Measurements from ENCODE around the gene ARHGEF4.

The ARHGEF4 gene

DNA sequence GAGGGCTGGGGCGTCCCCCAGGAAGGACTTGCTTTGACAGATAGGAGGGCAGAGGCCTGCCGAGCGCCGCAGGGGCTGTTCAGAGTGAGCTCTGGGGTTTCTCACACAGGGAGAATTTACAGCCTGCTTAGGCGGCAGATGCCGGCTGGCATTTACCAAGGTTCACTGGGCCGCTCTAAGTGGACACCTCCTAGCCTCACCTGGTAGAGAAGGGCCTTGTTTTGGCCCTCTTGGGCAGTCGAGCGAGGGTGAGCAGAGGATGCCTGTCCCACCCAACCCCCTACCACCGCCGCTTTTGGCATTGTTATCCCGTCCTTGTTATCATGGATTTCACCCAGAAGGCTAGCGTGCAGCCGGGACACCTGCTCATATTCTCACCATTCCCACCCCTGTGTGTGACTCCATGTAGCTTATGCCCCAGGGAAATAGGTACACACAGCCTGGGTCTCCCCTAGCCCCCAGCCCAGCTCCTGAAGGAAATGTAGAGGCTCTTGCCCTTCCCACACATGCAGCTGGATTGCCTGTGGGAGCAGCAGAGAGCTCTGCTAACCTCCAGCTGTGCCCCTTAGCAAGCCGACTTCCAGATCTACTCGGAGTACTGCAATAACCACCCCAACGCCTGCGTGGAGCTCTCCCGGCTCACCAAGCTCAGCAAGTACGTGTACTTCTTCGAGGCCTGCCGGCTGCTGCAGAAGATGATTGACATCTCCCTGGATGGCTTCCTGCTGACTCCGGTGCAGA is 204.1 kb downstream of the ARHGEF4 start:
- no peak for DNase-seq

DNA sequence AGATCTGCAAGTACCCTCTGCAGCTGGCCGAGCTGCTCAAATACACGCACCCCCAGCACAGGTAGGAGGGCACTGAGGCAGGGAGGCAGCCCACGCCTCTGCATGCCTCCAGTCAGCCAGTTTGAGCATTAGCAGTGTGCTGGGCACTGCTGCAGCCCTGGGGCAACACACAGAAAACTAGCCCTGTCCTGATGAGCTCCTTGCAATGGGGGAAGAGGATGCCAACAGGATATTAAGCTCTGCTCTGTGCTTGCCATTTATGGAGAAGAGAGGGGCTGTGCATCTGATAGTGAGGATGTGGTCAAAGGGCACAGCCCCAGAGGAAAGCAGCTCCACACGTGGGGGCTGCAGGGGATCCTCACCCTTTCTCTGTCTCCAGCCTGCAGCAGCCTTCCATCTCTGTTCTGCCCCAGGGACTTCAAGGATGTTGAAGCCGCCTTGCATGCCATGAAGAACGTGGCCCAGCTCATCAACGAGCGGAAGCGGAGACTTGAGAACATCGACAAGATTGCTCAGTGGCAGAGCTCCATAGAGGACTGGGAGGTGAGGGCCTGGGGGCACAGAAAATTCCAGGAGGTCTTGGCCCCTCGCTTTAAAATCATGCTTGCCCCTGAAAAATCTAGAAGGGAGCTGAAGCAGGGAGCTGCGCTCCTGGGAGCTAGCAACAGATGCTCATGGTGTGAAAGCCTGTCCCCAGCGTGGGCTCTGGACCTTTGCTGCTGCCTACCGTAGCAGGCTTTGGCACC is 204.9 kb downstream of the ARHGEF4 start:
- no peak for DNase-seq

DNA sequence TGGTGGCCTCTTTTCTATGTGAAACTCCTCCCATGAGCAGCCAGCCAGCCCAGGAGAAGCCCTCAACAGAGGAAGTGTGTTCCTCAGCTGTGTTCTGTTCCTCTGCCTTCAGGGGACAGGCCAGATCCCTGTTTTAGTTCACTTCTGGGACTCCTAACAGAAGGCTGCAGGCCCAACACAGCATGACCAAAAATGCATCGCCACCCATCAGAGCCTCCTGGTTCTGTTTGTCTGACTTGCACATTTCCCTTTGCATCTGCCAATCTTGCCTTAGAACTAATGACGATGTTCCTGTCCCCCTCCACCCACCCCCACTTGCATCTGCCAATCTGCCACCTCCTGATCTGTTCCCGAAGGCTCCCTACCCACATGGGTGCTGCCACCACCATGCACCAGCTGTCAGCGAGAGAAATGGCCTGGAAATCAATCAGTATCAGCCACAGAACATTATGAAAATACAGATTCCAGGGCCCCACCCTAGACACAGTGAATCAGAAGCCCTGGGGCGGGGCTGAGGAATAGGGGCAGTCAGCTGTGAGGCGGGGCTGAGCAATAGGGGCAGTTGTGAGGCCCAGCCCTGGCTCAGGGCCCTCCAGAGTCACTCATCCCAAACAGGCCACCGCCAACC is 205.5 kb downstream of the ARHGEF4 start:
- DNase-seq: no peak

DNA sequence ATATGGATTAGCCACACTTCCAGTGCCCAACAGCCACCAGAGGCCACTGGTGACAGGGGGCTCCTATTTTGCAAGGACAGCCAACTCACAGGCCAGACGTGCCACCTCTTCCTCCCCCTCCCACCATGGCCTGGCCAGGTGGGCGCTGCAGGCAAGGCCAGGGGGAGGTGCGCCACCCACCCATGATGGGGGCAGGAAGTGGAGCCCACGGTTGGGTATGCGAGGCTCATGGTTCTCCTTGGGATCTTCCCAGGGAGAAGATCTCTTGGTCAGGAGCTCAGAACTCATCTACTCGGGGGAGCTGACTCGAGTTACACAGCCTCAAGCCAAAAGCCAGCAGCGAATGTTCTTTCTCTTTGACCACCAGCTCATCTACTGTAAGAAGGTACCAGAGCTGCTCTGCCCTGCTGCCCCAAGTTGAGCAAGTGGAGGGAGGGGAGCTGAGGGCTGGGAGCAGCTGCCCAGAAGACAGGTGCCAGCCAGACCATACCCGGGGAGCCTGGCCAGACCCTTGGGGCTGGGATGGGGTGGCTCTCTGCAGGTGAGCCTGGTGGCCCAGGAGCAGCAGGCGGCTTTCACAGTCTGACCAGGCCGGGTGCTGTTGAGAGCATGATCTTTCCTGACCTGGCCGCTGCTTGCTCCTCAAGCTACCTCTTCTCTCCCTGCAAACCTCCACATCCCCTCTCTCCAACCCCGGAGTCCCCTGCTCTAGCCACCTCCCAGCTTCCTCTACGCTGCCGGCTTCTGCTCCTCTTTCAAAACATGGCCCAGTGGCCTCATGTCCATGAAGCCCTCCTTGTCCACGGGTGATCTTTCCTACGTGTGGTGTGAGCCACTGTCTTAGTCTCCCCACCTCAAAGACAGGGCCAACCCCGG is 206.7 kb downstream of the ARHGEF4 start:
- no peak for DNase-seq

DNA sequence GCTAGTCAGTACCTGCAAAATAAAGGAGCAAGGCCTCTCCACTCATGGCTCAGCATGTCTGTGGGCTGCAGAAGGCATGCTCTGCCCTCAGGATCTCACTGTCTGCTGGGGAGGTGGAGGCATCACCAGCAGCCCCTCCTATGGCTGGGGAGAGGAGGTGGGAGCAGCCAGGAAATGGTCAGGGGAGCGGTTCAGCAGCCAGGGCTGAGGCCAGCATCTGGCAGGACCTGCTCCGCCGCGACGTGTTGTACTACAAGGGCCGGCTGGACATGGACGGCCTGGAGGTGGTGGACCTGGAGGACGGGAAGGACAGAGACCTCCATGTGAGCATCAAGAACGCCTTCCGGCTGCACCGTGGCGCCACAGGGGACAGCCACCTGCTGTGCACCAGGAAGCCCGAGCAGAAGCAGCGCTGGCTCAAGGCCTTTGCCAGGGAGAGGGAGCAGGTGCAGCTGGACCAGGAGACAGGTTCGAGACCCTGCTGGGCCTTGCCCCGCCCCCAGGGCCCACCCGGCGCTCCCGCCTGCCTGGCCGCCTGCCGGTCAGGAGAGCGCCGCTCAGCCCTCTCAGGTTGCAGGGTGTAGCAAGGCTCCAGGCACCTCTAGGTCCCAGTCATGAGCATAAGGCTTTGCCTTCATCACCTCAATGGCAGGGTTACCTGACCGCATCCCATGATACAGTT is 207.5 kb downstream of the ARHGEF4 start:
- no peak for DNase-seq

DNA sequence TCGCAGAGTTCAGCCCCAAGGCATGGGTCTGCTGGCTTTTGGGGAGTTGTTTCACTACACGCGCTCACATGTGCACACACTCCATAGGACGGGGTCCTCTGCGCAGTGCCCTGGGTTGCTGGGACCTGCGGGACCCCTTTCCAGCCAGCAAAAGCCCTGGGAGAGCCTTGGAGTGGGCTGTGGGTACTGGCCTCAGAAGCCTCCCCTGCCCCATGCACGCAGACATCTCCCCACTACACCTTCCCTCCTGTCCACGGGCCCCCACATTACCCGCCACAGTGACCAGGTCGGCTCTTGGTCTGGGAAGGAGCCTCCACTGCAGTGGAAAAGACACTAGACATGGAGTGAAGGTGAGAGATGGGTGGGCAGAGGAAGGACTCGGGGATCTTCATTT is 208.0 kb downstream of the ARHGEF4 start:
- no peak for DNase-seq

DNA sequence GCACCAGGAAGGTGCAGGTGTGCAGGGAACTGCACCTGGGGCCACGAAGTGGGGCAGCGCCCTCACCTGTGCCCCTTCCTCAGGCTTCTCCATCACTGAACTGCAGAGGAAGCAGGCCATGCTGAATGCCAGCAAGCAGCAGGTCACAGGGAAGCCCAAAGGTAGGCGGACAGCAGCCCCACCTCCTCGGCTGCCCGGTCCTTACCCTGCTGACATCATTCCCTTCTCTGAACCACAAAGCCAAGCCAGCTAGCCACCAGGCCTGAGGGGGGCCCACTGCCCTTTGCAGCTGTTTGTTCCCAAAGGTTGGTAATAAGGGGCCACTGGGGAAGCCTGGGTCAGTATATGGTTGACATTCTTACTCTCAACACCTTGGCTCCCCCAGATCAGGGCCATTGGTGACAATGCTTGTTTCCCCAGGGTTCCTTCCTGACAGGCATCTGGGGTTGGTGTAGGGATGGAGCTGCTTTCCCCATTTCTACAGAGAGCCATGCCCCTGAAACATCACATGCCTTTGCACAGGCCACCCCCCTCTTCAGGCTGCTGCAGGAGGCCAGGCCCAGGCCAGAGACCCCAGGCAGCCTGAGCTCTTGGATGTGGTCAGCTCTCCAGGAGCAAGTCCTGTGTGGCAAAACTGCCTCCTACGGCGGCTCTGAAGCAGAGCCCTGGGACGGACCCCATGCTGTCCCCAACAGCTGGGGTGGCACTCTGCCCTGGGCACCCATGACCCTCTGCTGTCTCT is 208.7 kb downstream of the ARHGEF4 start:
- DNase-seq: no peak

DNA sequence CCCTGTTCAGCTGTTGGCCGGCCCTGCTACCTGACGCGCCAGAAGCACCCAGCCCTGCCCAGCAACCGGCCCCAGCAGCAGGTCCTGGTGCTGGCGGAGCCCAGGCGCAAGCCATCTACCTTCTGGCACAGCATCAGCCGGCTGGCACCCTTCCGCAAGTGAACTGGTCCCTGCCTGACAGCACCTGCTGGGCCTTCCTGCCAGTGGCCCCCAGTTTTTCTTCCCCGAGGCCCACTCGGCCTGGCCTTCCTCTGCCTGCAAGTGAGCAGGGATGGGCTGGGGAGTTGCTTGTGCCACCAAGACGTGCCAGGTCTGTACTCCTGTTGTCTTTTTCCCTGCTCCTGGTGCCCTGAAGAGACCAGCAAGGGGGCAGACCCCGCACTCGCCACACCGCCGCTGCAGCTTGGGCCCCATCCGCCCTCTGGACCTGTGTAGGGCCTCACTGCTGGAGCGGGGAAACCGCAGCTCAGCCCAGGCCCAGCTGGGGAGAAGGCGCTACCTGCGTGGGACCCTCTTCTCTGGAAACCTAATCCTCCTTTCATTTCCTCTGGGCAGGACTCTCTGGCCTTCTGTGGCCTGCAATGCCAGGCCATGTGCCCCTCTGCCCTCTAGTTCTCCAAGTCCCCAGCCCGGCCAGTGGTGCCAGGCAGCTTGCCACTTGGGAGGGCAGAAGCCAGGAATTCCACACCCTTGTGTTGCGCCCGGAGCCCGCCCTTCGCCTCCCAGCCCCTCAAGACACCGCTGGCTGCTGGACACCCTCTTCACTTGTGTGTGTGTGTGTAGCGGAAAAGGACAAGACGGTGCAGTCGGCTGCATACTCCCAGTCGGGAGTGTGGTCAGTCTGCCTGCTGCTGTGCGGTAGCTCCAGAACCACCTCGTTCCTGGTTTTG is 209.6 kb downstream of the ARHGEF4 start:
- no peak for DNase-seq

DNA sequence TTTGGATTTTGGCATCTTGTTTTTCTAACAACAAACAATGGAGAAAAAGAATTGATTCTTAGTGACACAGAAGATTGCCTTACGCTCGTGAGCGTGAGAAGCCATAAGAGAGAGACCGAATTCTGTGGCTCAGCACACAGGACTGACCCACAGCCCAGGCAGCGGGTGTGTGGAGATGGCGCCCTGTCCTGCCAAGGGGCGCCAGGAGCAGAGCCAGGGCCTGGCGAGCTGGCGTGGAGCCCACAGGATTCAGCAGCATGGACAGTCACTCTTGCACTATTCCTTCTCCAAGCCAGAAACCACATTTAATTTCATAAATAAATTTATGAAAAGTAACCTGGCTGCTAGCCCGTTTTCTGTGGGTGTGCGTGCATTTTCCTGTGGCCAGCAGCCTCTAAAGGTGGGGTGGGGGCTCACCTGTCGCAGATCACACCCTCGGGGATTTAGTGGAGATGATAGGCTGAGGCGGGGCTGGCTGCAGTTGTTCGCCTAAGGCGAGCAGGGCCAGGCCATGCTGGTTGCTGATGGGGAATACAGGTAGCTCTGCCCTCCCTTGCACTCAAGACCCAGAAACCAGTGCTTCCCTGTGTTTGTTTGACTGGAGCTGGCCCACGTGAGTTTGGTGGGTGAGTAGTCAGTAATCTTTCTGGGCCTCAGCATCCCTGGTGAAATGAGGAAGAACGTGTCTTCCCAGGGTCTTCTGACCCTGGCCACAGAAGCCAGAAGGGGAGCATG is 210.4 kb downstream of the ARHGEF4 start:
- DNase-seq: no peak

DNA sequence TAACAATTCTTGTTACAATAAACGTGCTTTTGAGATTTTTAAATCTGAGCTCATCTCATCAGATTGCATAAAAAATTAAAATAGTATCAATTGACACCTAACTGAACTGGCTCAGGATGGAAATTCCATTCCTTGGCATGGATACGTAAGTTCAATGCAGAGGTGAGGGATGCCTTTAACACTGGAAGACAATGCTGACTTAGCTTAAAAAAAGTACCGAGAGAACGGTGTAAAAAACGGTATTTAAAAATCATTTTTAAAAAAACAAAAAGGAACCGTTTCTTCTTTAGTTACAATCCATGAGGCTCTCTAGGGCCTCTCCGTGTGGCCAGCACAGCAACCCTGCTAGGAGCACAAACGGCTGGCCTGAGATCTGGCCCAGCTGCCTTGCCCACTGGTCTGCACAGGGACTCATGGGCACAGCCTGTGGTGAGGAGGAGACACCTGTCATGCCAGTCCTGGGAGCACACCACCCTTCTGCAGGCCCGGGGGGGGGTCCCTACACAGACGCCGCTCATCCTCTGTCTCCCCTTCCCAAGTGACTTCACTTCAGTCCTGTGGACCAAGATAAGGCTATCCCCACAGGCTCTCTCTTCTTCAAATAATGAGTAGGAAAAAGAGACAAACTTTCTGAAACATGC is 211.3 kb downstream of the ARHGEF4 start:
- no peak for DNase-seq

DNA sequence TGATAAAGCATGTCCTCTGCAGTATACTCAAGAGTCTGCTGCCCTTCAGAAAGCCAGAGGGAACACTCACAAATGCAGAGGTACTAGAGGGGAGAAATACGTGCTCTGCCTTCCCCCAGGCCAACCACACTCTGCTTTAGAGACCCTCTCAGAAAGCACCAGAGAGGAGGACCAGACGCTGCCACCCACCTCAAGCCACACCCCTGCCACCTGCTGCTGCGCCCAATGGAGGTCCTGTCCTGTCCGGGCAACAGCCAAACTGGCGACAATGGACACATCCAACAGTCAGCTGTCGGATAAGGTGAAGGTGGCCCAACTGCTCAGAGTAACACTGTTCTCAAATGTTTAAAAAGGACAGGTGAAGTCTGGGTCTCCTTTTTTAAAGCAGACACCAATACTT is 211.9 kb downstream of the ARHGEF4 start:
- no peak for DNase-seq

DNA sequence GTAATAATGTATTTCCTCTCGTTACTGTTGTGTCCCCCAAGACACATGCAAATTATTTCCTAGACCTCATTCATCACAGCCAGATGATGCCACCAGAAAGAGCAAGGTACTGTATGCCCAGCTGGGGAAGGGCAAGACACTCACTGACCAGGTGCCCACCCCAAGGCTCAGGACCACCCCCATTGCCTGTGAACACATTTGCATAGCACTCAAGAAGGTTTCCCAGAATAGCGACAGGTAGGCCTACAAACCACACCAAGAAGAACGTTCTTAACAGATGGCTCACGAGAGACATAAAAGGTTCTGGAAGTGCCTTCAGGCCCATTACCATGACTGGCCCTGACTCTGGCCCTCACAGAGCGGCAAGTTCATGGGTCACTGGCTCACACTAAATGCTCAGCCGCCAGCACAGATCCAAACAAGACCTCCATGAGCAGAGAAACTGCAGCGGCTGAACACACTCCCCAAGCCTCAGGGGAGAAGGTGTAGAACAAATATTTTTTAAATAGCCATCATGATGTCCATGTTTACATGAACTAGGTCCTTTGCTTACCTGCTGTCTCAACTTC is 212.5 kb downstream of the ARHGEF4 start:
- no peak for DNase-seq

DNA sequence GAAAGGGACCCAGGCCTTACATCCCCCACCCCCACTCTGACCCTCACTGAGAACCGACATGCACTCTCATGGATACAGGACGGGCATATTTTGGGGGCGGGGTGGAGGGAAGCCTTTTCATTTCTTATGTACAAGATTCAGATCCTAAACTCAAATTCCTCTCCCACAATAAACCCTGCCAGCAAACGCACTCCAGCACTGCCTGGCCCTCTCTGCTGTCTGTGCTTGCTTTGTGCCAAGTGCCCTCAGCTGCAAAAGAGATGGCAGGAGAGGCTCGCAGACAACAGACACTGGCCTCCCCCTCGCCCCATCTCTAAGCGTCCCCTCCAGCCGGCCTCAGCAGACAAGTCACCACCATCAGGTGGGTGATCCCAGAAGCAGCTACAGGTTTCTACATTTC is 214.2 kb downstream of the ARHGEF4 start:
- no peak for DNase-seq

DNA sequence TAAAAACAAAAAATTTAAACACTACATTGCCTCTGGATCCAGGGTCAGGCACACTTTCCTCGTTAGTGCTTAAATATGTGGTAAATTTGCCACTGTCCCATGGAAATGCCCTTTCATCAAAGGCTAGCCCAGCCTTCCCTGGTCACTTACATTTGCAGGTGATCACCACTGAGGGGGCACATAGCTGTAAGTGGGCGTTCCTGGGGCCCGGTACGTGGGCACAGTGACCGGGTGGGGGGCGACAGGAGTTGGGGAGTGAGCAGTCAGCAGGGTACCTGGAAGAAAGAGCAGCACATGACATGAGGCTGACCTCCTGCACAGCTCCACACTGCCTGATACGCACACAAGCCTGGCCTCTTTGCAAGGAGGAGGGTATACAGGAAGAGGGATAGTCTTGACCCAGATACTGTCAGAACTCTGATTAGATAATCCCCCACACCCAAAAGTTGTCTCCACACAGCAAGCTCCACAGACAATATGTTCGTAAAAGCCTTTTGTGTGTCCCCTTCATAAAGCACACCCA is 216.1 kb downstream of the ARHGEF4 start:
- DNase-seq: no peak

DNA sequence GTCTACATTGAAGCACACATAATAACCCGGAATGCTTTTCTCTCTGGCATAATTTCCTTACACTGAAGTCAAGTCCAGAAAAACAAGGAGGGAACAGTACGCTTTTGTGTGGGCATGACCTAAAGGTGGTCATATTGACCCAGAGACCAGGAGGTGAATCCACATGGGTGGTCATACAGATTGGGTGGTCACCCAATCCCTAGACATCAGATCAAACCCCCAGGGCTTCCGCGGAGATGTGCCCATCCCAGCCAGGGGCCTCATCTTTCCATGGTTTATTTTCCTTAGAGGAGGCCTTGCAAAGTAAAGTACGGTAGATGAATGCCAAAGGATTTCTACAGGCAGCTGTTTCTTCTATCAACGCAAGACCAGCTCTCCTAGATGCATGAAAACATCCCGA is 217.8 kb downstream of the ARHGEF4 start:
- no peak for DNase-seq

DNA sequence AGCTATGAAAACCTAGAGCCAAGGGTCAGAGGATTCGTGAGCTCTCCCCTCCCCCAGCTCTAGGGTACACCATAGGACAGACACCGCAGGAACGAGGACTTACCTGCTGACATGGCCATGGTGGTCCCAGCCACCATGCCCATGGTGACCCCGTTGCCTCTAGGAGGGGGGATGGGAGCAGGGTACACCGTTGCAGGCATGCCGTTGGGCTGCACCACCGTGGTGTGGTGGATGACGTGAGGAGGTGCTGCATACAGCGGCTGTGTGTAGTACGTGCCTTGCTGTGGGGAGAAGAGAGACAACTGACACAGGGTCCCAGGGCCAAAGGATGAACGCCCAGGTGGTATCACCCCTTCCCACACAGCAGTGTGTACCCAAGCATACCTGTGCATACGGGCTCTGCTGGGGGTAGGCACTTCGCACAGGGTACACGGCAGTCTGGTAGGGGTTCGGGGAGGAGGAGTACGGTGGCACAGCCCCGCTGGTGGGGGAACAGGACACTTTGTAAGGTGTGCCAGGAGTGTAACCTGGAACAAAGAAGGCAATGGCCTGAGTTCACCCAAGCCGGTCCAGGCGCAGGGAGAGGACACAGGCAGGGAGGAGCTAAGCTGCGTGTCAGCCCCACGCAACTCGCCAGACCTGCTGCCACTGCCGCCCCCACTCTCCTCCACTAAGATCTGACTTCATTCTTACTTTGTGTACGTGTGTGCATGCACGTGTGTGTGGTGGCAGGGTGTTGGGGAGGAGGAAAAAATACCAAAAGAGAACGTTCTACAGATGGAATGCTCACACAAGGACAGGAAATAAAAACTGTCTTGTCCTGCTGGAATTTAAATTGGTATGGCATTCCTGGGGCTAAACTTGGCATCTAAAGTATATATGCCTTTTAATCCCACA is 218.7 kb downstream of the ARHGEF4 start:
- DNase-seq: no peak

DNA sequence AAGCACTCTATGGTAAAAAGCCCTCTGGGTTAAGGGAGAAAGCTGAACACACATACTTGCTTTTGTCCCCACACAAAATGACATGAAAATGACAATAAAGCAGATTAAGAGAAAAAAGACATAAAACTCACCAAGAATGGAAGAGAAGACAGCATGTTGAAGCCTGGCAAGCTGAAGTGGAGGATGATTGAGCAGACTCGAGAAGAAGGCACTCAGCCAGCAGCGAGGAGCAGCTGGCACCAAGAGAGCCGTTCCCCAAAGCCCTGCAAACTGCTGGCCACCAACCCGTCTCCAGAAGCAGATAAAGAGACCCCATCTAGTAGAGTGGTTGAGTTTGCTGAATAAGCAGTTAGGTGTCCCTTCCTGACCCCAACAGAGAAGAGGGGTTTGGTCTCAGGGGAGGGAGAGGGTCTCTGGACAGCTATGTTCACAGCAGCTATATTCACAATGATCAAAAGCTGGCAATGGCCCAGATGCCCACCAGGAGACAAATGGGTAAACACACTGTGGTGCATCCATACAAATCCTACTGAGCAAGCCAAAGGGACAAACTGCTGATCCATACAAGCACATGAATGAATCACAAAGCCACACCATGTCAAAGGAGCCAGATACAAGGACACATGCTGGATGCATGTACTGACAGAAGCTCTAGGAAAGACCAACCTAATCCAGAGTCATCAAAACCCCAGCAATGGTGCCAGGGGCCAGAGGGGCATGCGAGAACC is 219.7 kb downstream of the ARHGEF4 start:
- peak; percentile 13 for DNase-seq

All from COR-L47 (cell line).